OCI-LY7 (cell line): ENCODE results near the gene RHOT2. TPM values are rescaled to one million over a fixed set of nuclear protein-coding genes. Genes with fewer than 3 reads are reported as not detected.

Source experiments
- BruUV-seq: library from RNA; stranded (reverse); fragments of 400-500 nt; replicated peaks from 2 replicates; lab custom pipeline; 2021; lab: Mats Ljungman, UMichigan
- CTCF ChIA-PET: fragments of 300-600 bp; sonication (Branson Sonifier 250); formaldehyde crosslinking; loops from one replicate; lab custom pipeline; 2022; ENCODE audit warnings: antibody characterized with exemption; ENCODE audit not compliant: unreplicated experiment; lab: Charles Lee
- POLR2A ChIA-PET: fragments of 300-600 bp; sonication (Branson Sonifier 250); formaldehyde crosslinking; loops from one replicate; lab custom pipeline; 2022; ENCODE audit warnings: antibody characterized with exemption; lab: Charles Lee
- DNase-seq: peaks from one replicate; pipeline ENCODE4 v3.0.0-alpha.2; 2015; ENCODE audit warnings: low spot score
- H2AFZ ChIP-seq: fragments of 200-600 bp; sonication (generic), shearing (Covaris generic); 2 replicates; pipeline ENCODE4 v1.6.1; 2014; ENCODE audit warnings: mild to moderate bottlenecking, antibody characterized with exemption, low read length, moderate library complexity
- H3K27ac ChIP-seq: fragments of 200-600 bp; sonication (generic); 2 replicates; pipeline ENCODE4 v1.5.1; 2014; ENCODE audit warnings: mixed run types, low read depth, mild to moderate bottlenecking, moderate library complexity, low read length, inconsistent platforms; ENCODE audit not compliant: poor library complexity, severe bottlenecking
- H3K36me3 ChIP-seq: fragments of 200-600 bp; sonication (generic); 2 replicates; pipeline ENCODE4 v1.6.1; 2014; ENCODE audit warnings: mild to moderate bottlenecking, antibody characterized with exemption, low read length, moderate library complexity, mixed read lengths; ENCODE audit not compliant: insufficient read depth
- H3K4me1 ChIP-seq: fragments of 200-600 bp; sonication (generic); 2 replicates; pipeline ENCODE4 v1.5.1; 2014; ENCODE audit warnings: mild to moderate bottlenecking, low read length; ENCODE audit not compliant: insufficient read depth, poor library complexity, severe bottlenecking
- H3K4me2 ChIP-seq: fragments of 200-600 bp; sonication (generic); 2 replicates; pipeline ENCODE4 v1.6.1; 2014; ENCODE audit warnings: mild to moderate bottlenecking, low read length
- H3K4me3 ChIP-seq: fragments of 200-600 bp; sonication (generic); 2 replicates; pipeline ENCODE4 v1.5.1; 2014; ENCODE audit warnings: mild to moderate bottlenecking, low read depth, low read length; ENCODE audit not compliant: poor library complexity, severe bottlenecking
- H3K79me2 ChIP-seq: fragments of 200-600 bp; sonication (generic); 2 replicates; pipeline ENCODE4 v1.6.1; 2016; ENCODE audit warnings: low read depth, mild to moderate bottlenecking, low read length, moderate library complexity, mixed read lengths; ENCODE audit not compliant: insufficient read depth
- H3K9me2 ChIP-seq: fragments of 200-600 bp; sonication (generic); 2 replicates; pipeline ENCODE4 v1.6.1; 2016; ENCODE audit warnings: mild to moderate bottlenecking, low read length, mixed read lengths; ENCODE audit not compliant: insufficient read depth
- H3K9me3 ChIP-seq: fragments of 200-600 bp; sonication (generic); 2 replicates; pipeline ENCODE4 v1.6.1; 2014; ENCODE audit warnings: mild to moderate bottlenecking, mixed run types, low read length, mixed read lengths
- H4K20me1 ChIP-seq: fragments of 200-600 bp; sonication (generic); 2 replicates; pipeline ENCODE4 v1.6.1; 2014; ENCODE audit warnings: mild to moderate bottlenecking, antibody characterized with exemption, low read length, moderate library complexity, mixed read lengths; ENCODE audit not compliant: insufficient read depth
- CTCF ChIP-seq: fragments of 200-600 bp; sonication (generic); conservative IDR thresholded peaks from 2 replicates; pipeline ENCODE4 v1.5.1; 2014; ENCODE audit warnings: mild to moderate bottlenecking, antibody characterized with exemption, low read length, moderate library complexity, mixed read lengths
- EZH2phosphoT487 ChIP-seq: fragments of 200-600 bp; sonication (generic); IDR thresholded peaks from 2 replicates; pipeline ENCODE4 v1.6.1; 2018; ENCODE audit warnings: low read depth, borderline replicate concordance, mild to moderate bottlenecking, mixed run types, antibody characterized with exemption, low read length, moderate library complexity, mixed read lengths
- intact Hi-C: fragments of 100-400 bp; cut with micrococcal nuclease; formaldehyde crosslinking; loops from one replicate; pipeline ENCODE4 v1.10.0; 2022; ENCODE audit not compliant: unreplicated experiment
- total RNA-seq, 2 experiments: library from RNA; depleted of rRNA in 1 of 2; stranded (reverse); fragments of >200 nt in 1 of 2; shearing (Covaris generic) in 1 of 2; gene quantifications; 2 replicates each; pipeline ENCODE4 v1.2.3, GENCODE V29; 2014 to 2022

Gene RHOT2
- total RNA-seq, 2 experiments from 2014 or later = 133 to 136 TPM

- POLR2A ChIA-PET = no interaction called here
- Histone ChIP-seq H3K27ac (no peak overlapping the region), H4K20me1 (no peaks in the 10 kb centered on the region), H3K9me2 (no peaks in the 10 kb centered on the region), H3K4me2 (no peak overlapping the region), H2AFZ (no peak overlapping the region), H3K9me3 (no peaks in the 10 kb centered on the region), H3K4me1 (no peaks in the 10 kb centered on the region), H3K4me3 (no peak overlapping the region), H3K36me3 (no peaks in the 10 kb centered on the region), H3K79me2 (no peaks in the 10 kb centered on the region)
- BruUV-seq = no TSS peak
- TF ChIP-seq CTCF = no peak
- no peak for TF ChIP-seq EZH2phosphoT487
- DNase-seq = no peak
- CTCF ChIA-PET = no interaction called here
- intact Hi-C loops = no loop called here
These were observed 41.8 kb upstream of the RHOT2 start for GRCh38 chr16:625977-626765.

- H3K4me2 ChIP-seq = no peak overlapping the region
- CTCF ChIA-PET = no interaction called here
- H4K20me1 ChIP-seq = no peaks in the 10 kb centered on the region
- POLR2A ChIA-PET = no interaction called here
- TF ChIP-seq EZH2phosphoT487 (no peak), CTCF (no peak)
- no peaks in the 10 kb centered on the region for H3K79me2 ChIP-seq
- no peak overlapping the region for H3K27ac ChIP-seq
- H2AFZ ChIP-seq = no peak overlapping the region
- H3K9me2 ChIP-seq = no peaks in the 10 kb centered on the region
- no peak overlapping the region for H3K4me3 ChIP-seq
- intact Hi-C loops = no loop called here
- BruUV-seq = no TSS peak
- H3K4me1 ChIP-seq = no peaks in the 10 kb centered on the region
- H3K36me3 ChIP-seq = no peaks in the 10 kb centered on the region
- no peaks in the 10 kb centered on the region for H3K9me3 ChIP-seq
- DNase-seq = no peak
These were observed 41.0 kb upstream of the RHOT2 start for GRCh38 chr16:626787-627453.
